ENCODE data around the gene TMEFF2.

Gene TMEFF2

GRCh38 chr2:191942739-191943103 lies 252.0 kb downstream of the TMEFF2 start:
- Histone ChIP-seq H3K4me1 (ENCODE audit: insufficient read depth, poor library complexity, severe bottlenecking) (peaks cover 11% of the 10 kb centered on the region), H3K27me3 (ENCODE audit: insufficient read depth, poor library complexity, severe bottlenecking) (no peaks in the 10 kb centered on the region), H3K36me3 (ENCODE audit: low read depth) (no peaks in the 10 kb centered on the region), H3K4me3 (ENCODE audit: severe bottlenecking) (no peak overlapping the region), H3K9me3 (ENCODE audit: severe bottlenecking) (no peaks in the 10 kb centered on the region), H3K27ac (ENCODE audit: poor library complexity, severe bottlenecking) (no peak overlapping the region)
- ATAC-seq (ENCODE audit: low read depth) (peak; percentile 10; the same call in 1 of the 3 replicates), DNase-seq (ENCODE audit: low spot score) (no peak)
- TF ChIP-seq, protein P1, sequence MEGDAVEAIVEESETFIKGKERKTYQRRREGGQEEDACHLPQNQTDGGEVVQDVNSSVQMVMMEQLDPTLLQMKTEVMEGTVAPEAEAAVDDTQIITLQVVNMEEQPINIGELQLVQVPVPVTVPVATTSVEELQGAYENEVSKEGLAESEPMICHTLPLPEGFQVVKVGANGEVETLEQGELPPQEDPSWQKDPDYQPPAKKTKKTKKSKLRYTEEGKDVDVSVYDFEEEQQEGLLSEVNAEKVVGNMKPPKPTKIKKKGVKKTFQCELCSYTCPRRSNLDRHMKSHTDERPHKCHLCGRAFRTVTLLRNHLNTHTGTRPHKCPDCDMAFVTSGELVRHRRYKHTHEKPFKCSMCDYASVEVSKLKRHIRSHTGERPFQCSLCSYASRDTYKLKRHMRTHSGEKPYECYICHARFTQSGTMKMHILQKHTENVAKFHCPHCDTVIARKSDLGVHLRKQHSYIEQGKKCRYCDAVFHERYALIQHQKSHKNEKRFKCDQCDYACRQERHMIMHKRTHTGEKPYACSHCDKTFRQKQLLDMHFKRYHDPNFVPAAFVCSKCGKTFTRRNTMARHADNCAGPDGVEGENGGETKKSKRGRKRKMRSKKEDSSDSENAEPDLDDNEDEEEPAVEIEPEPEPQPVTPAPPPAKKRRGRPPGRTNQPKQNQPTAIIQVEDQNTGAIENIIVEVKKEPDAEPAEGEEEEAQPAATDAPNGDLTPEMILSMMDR (IDR thresholded peaks at IDR 0.05; ENCODE audit: poor library complexity, severe bottlenecking) = no peak

GRCh38 chr2:191942090-191942738 lies 252.5 kb downstream of the TMEFF2 start:
- Histone ChIP-seq H3K27me3 (ENCODE audit: insufficient read depth, poor library complexity, severe bottlenecking) (no peaks in the 10 kb centered on the region), H3K4me3 (ENCODE audit: severe bottlenecking) (no peak overlapping the region), H3K27ac (ENCODE audit: poor library complexity, severe bottlenecking) (no peak overlapping the region), H3K9me3 (ENCODE audit: severe bottlenecking) (no peaks in the 10 kb centered on the region), H3K36me3 (ENCODE audit: low read depth) (no peaks in the 10 kb centered on the region), H3K4me1 (ENCODE audit: insufficient read depth, poor library complexity, severe bottlenecking) (peaks cover 11% of the 10 kb centered on the region)
- DNase-seq (ENCODE audit: low spot score) (no peak), ATAC-seq (ENCODE audit: low read depth) (peak; percentile 65)
- TF ChIP-seq, protein P1 (IDR thresholded peaks at IDR 0.05; ENCODE audit: poor library complexity, severe bottlenecking) = no peak

DNA sequence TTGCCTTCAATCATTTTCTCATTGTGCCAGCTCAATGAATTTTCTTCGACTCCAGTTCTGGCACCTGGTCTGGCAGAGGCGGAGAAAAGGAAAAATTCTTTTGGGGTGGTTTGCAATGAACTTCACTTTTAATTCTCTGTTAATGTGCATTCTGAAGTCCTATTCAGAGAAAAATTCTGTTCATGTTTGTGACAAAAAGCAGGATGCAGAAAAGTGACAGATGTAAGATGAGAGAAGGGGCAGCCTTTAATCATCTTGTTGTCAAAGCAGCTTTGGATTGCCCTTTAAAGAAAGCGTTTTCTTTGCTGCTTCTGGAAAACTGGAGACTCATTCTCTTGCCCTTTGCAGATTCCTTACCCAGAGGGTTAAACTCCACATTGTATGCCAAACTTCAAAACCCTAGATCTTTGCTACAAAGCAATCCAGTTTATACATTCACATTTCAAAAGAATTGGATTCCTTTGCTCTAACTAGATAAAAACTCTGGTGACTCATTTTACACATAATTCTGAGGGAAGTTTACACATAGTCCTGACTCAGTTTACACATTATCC lies 253.3 kb downstream of the TMEFF2 start:
- Histone ChIP-seq H3K27me3 (ENCODE audit: insufficient read depth, poor library complexity, severe bottlenecking) (no peaks in the 10 kb centered on the region), H3K36me3 (ENCODE audit: low read depth) (no peaks in the 10 kb centered on the region), H3K4me1 (ENCODE audit: insufficient read depth, poor library complexity, severe bottlenecking) (peaks cover 11% of the 10 kb centered on the region), H3K9me3 (ENCODE audit: severe bottlenecking) (no peaks in the 10 kb centered on the region), H3K27ac (ENCODE audit: poor library complexity, severe bottlenecking) (no peak overlapping the region), H3K4me3 (ENCODE audit: severe bottlenecking) (no peak overlapping the region)
- ATAC-seq (ENCODE audit: low read depth) (no peak), DNase-seq (ENCODE audit: low spot score) (no peak)
- TF ChIP-seq, protein P1 (IDR thresholded peaks at IDR 0.05; ENCODE audit: poor library complexity, severe bottlenecking) = no peak

GRCh38 chr2:191938779-191939178 lies 256.0 kb downstream of the TMEFF2 start:
- Histone ChIP-seq H3K27ac (ENCODE audit: poor library complexity, severe bottlenecking) (no peak overlapping the region), H3K27me3 (ENCODE audit: insufficient read depth, poor library complexity, severe bottlenecking) (no peaks in the 10 kb centered on the region), H3K9me3 (ENCODE audit: severe bottlenecking) (no peaks in the 10 kb centered on the region), H3K4me1 (ENCODE audit: insufficient read depth, poor library complexity, severe bottlenecking) (peaks cover 11% of the 10 kb centered on the region), H3K4me3 (ENCODE audit: severe bottlenecking) (no peak overlapping the region), H3K36me3 (ENCODE audit: low read depth) (no peaks in the 10 kb centered on the region)
- TF ChIP-seq, protein P1 (IDR thresholded peaks at IDR 0.05; ENCODE audit: poor library complexity, severe bottlenecking) = no peak
- DNase-seq (ENCODE audit: low spot score) (no peak), ATAC-seq (ENCODE audit: low read depth) (no peak)

DNA sequence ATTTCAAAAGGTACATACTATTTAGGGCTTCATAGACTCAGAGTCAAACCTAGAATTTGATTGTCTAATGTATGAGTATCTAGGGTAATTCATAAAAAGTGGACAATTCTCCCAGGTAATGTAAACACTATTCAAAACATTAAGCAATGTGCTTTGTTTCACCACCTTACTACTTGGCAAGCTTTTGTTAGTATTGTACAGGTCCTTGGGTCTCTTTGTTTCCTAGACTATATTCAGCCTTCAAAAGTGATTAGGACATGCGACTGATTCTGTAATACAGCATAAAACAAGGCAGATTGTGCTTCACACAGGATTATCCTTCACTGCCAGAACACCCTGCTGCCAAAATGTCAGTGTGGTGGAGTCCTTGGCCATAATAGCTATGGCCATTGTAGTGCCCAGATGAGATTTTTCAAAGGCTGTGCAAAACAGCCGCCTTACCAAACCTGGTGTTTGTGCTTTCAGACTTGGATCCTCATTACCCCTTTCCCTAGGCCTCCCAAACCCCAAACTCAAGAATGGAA lies 257.8 kb downstream of the TMEFF2 start:
- DNase-seq (ENCODE audit: low spot score) (no peak), ATAC-seq (ENCODE audit: low read depth) (no peak)
- TF ChIP-seq, protein P1 (IDR thresholded peaks at IDR 0.05; ENCODE audit: poor library complexity, severe bottlenecking) = no peak

More for the DNA sequence above, 257.8 kb downstream of the TMEFF2 start:
- H3K4me1 ChIP-seq (ENCODE audit: insufficient read depth, poor library complexity, severe bottlenecking) = peaks cover 2% of the 10 kb centered on the region
- no peaks in the 10 kb centered on the region for H3K36me3 ChIP-seq (ENCODE audit: low read depth)
- H3K27me3 ChIP-seq (ENCODE audit: insufficient read depth, poor library complexity, severe bottlenecking) = no peaks in the 10 kb centered on the region
- no peak overlapping the region for H3K4me3 ChIP-seq (ENCODE audit: severe bottlenecking)
- no peaks in the 10 kb centered on the region for H3K9me3 ChIP-seq (ENCODE audit: severe bottlenecking)
- no peak overlapping the region for H3K27ac ChIP-seq (ENCODE audit: poor library complexity, severe bottlenecking)
